IPS-15b (cell line): ENCODE results near the gene BCAM.
A peak's percentile ranks its signal among the peaks of the same experiment; 100 is the strongest.
"Not testable (repeated sequence)": the region's sequence is repeated elsewhere in the genome, so short reads cannot be mapped to it uniquely, and the experiment has no call there.

ENCODE experiments used
- H3K27me3 ChIP-seq: one replicate; pipeline ENCODE4 v1.6.1; 2013; ENCODE audit warnings: low read length; ENCODE audit not compliant: control insufficient read depth, insufficient read depth
- H3K36me3 ChIP-seq: one replicate; pipeline ENCODE4 v1.6.1; 2013; ENCODE audit warnings: low read length; ENCODE audit not compliant: control insufficient read depth, insufficient read depth
- H3K4me1 ChIP-seq: one replicate; pipeline ENCODE4 v1.6.1; 2013; ENCODE audit warnings: mild to moderate bottlenecking, low read length; ENCODE audit not compliant: control insufficient read depth, insufficient read depth
- H3K4me3 ChIP-seq: one replicate; pipeline ENCODE4 v1.5.1; 2013; ENCODE audit warnings: low read depth, low read length
- H3K9ac ChIP-seq: one replicate; pipeline ENCODE4 v1.6.1; 2013; ENCODE audit warnings: low read depth, mild to moderate bottlenecking, low read length
- H3K9me3 ChIP-seq: one replicate; pipeline ENCODE4 v1.6.1; 2013; ENCODE audit warnings: mild to moderate bottlenecking, low read length; ENCODE audit not compliant: control insufficient read depth, insufficient read depth

BCAM gene, protein sequence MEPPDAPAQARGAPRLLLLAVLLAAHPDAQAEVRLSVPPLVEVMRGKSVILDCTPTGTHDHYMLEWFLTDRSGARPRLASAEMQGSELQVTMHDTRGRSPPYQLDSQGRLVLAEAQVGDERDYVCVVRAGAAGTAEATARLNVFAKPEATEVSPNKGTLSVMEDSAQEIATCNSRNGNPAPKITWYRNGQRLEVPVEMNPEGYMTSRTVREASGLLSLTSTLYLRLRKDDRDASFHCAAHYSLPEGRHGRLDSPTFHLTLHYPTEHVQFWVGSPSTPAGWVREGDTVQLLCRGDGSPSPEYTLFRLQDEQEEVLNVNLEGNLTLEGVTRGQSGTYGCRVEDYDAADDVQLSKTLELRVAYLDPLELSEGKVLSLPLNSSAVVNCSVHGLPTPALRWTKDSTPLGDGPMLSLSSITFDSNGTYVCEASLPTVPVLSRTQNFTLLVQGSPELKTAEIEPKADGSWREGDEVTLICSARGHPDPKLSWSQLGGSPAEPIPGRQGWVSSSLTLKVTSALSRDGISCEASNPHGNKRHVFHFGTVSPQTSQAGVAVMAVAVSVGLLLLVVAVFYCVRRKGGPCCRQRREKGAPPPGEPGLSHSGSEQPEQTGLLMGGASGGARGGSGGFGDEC

DNA sequence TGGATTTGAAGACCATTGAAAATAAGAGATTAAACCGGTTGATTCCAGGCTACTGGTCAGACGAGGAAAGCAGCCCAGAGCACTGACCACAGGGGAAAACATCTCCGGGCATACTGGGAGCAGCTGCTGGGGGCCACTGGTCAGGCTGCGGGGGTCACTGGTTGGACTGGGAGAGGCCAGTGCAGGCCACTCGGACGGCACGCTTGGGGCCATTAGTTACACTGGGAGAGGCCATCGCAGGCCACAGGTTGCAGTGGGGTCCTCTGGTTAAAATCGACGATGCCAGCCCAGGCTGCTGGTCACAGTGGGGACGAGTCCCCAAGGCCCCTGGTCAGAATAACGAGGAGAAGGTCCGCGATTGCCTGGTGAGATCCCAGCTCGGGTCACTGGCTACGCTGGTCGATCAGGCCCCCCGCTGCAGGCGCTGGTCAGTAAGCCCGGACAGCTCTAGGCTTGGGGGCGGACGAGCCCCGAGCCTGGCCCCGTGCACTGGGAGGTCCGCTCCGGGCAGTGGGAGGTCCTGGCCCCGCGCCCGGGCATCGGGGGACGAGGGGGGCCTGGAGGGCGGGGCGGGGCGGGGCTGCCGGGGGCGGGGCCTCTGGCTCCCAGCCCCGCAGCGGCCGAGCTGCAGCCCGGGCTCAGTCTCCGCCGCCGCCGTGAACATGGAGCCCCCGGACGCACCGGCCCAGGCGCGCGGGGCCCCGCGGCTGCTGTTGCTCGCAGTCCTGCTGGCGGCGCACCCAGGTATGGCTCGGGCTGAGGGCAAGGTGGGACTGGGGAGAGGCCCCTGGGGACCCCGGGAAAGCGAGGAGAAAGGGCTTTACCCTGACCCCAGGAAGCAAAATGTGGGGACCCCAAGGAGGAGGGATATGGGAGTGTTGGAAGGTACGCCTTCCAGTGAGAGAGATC is at the start of gene BCAM:
Gene BCAM (plus strand): TSS at position 641 of the 909 bp plus-strand sequence. CDS start 22 bp downstream, at position 663.
- Histone ChIP-seq H3K36me3 (peaks cover 10% of the 10 kb centered on the region), H3K4me3 (peak within 1 kb of the TSS; percentile 83), H3K9ac (peak within 1 kb of the TSS; percentile 88), H3K4me1 (peaks cover 16% of the 10 kb centered on the region), H3K27me3 (peaks cover 22% of the 10 kb centered on the region), H3K9me3 (no peaks in the 10 kb centered on the region)

DNA sequence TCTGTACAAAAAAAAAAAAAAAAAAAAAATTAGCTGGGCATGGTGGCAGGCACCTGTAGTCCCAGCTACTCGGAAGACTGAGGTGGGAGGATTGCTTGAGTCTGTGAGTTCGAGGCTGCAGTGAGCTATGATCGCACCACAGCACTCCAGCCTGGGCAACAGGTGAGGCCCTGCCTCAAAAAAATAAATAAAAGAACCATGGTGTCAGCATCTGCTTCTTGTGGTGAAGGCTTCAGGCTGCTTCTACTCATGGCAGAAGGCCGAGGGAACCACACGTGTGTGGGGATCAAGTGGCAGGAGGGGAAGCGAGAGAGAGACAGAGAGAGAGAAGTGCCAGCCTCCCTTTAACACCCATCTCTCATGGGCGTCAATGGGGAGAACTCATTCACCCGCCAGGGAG is 46.9 kb upstream of the BCAM start:
- H3K4me1 ChIP-seq, result peaks cover 1% of the 10 kb centered on the region
- no peak overlapping the region for H3K4me3 ChIP-seq
- no peak overlapping the region for H3K9ac ChIP-seq
- no peaks in the 10 kb centered on the region for H3K36me3 ChIP-seq
- no peaks in the 10 kb centered on the region for H3K9me3 ChIP-seq
- H3K27me3 ChIP-seq, result peaks cover 5% of the 10 kb centered on the region

DNA sequence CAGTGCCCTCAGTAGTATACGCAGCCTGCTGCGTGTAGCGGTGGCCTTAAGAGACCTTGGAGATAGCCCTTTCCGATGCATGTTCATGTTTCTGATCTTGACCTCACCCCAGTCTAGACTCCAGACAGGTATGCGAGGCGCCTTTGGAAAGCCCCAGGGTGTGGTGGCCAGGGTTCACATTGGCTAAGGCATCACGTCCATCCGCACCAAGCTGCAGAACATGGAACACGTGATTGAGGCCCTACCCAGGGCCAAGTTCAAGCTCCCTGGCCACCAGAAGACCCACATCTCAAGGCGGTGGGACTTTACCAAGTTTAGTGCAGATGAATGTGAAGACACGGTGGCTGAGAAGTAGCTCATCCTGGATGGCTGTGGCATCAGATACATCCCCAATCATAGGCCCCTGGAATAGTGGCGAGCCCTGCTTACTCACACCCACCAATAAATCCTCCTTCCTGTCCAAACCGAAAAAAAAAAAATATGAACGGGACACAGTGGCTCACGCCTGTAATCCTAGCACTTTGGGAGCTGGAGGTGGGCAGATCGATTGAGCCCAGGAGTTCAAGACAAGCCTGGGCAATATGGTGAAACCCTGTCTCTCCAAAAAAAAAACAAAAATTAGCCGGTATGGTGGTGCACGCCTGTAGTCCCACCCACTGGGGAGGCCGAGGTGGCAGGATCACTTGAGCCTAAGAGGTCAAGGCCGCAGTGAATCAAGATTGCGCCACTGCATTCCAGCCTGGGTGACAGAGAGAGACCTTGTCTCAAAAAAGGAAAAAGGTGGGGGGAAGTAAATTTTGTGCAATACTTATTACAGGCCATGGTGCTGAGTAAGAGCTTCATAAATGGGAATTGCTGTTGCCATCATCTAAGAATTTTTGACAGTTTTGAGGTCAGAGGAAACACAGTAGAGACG is 43.6 kb upstream of the BCAM start:
- no peak overlapping the region for H3K9ac ChIP-seq
- peaks cover 3% of the 10 kb centered on the region for H3K27me3 ChIP-seq
- no peaks in the 10 kb centered on the region for H3K36me3 ChIP-seq
- no peak overlapping the region for H3K4me3 ChIP-seq
- no peaks in the 10 kb centered on the region for H3K4me1 ChIP-seq
- H3K9me3 ChIP-seq, result no peaks in the 10 kb centered on the region

DNA sequence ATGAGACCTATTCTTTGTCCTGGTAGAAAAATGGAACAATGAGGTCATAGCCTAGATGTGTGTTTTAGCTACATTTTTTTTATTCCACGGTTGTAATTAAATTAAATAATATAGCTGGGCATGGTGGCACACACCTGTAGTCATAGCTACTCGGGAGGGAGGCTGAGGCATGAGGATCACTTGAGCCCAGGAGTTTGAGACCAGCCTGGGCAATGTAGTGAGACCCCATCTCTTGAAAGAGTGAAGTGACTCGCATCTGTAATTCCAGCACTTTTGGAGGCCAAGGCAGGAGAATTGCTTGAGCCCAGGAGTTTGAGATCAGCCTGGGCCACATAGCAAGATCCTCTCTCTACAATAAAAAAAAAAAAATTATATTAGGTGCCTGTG is 43.0 kb upstream of the BCAM start:
- Histone ChIP-seq H3K4me3 (no peak overlapping the region), H3K4me1 (no peaks in the 10 kb centered on the region), H3K9me3 (no peaks in the 10 kb centered on the region), H3K36me3 (no peaks in the 10 kb centered on the region), H3K9ac (no peak overlapping the region), H3K27me3 (peaks cover 3% of the 10 kb centered on the region)

DNA sequence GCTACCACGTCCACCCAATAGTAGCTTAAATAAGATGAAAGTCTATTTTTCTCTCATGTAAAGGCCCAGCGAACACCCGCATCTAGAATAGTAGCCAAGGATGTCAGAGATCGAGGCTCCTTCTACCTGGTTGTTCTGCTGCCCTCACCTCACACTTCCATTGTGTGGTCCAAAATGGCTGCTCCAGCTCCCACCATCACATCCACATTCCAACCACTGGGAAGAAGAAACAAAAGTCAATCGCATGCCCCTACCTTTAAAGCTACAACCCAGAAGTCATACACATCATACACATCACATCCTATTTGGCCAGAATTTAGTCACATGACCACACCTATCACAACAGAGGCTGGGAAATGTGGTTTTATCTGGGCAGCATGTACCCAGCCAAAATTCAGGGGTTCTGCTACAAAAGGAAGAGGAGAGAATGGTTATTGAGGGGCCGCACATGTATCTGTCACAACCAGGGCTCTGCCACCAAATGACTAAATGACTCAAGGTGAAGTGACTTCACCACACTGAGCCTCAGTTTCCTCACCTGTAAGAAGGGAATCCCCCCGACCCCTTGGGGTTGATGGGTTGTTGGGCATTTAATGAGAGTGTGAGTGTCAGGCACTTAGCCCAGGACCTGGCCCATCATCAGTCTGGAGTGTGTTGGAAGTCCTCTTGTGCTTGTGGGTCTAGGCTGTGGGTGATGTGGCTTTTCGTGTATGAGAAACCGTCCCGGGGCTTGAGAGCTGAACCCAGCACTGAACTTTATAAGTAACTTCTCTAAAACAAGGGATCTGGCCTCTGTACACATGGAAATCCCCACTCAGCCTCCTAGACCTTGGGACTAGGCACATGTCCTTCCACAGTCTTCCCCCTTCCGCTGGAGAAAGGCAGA is 41.4 kb upstream of the BCAM start:
- no peaks in the 10 kb centered on the region for H3K36me3 ChIP-seq
- H3K4me1 ChIP-seq, result no peaks in the 10 kb centered on the region
- H3K9me3 ChIP-seq, result no peaks in the 10 kb centered on the region
- H3K9ac ChIP-seq, result no peak overlapping the region
- H3K27me3 ChIP-seq, result peaks cover 3% of the 10 kb centered on the region
- H3K4me3 ChIP-seq, result no peak overlapping the region

DNA sequence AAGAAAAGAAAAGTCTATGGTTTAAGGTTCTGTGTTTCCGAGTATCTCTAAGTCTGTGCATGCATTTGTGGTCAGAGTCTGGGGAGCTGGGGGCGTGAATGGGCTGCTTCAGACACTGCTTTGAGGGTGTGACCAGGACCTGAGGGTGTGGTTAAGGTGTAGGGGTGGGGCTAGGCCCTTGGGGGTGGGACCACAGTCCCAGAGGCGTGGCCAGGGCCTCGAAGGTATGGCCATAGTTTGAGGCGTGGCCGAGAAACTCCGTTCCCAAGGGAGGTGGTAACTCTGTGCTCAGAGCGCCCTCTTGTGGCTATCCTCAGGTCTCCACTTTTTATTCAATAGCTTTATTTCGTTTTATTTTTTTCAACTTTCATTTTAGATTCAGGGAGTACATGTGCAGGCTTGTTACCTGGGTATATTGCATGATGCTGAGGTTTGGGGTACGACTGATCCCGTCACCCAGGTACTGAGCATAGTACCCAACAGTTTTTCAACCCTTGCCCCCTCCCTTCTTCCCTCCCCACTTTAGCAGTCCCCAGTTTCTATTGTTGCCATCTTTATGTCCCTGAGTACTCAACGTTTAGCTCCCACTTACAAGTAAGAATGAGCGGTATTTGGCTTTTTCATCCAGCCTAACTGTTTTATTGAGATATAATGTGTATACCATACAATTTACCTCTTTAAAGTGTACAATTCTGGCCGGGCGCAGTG is 38.2 kb upstream of the BCAM start:
- Histone ChIP-seq H3K4me1 (no peaks in the 10 kb centered on the region), H3K9ac (no peak overlapping the region), H3K9me3 (no peaks in the 10 kb centered on the region), H3K27me3 (peaks cover 4% of the 10 kb centered on the region), H3K36me3 (no peaks in the 10 kb centered on the region), H3K4me3 (peak overlapping the region; percentile 30)

DNA sequence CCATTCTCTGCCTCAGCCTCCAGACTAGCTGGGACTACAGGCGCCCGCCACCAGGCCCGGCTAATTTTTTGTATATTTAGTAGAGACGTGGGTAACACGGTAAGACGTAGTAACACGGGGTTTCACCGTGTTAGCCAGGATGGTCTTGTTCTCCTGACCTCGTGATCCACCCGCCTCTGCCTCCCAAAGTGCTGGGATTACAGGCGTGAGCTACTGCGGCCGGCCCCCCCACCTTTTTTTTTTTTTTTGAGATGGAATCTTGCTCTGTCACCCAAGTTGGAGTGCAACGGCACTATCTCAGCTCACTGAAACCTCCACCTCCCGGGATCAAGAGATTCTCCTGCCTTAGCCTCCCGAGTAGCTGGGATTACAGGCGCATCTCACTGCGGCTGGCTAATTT is 36.8 kb upstream of the BCAM start:
- not testable (repeated sequence) for H3K36me3 ChIP-seq, H3K4me1 ChIP-seq, H3K27me3 ChIP-seq, H3K9me3 ChIP-seq, H3K9ac ChIP-seq, H3K4me3 ChIP-seq

DNA sequence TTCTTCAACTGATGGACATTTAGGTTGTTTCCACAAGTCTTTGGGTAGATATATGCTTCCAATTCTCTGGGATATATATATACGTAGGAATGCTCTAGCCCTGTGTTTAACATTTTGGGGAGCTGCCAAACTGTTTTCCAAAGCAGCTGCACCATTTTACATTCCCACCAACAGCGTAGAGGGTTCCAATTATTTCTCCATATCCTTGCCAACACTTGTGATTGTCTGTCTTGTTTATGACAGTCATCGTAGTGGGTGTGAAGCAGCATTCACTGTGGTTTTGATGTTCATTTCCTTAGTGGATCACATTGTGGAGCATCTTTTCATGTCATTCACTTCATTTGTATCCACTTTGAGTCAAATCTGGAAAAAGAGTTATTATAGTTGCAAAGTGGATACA is 35.9 kb upstream of the BCAM start:
- no peak overlapping the region for H3K9ac ChIP-seq
- no peaks in the 10 kb centered on the region for H3K9me3 ChIP-seq
- H3K4me3 ChIP-seq, result no peak overlapping the region
- H3K4me1 ChIP-seq, result peaks cover 3% of the 10 kb centered on the region
- H3K36me3 ChIP-seq, result no peaks in the 10 kb centered on the region
- peaks cover 4% of the 10 kb centered on the region for H3K27me3 ChIP-seq

DNA sequence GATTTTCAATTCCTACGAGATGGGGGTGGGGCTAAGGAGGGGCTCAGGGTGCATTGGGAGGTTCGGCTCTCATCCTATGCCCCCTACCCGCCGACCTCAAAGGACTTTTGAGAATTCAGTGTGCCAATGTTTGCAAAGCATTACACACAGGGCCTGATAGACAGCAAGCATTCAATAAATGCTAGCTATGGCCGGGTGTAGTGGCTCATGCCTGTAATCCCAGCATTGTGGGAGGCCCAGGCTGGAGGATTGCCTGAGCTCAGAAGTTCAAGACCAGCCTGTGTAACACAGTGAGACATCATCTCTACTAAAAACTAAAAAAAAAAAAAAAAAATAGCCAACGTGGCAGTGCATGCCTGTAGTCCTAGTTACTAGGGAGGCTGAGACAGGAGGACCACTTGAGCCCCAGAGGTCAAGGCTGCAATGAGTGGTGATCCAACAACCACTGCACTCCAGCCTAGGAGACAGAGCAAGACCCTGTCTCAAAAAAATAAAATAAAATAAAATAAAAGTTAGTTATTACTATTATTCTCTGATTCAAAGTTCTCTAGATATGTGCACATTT is 33.1 kb upstream of the BCAM start:
- H3K4me3 ChIP-seq, result no peak overlapping the region

More for the DNA sequence above, 33.1 kb upstream of the BCAM start:
- Histone ChIP-seq H3K27me3 (peaks cover 4% of the 10 kb centered on the region), H3K9me3 (no peaks in the 10 kb centered on the region), H3K4me1 (peaks cover 3% of the 10 kb centered on the region), H3K9ac (no peak overlapping the region), H3K36me3 (peaks cover 3% of the 10 kb centered on the region)
